OCI-LY3 (cell line): ENCODE data around the gene IRX6.

Experiments
- CTCF ChIP-seq: fragments of 200-600, 300-600 bp; sonication (generic); IDR thresholded peaks from 2 replicates; pipeline ENCODE4 v1.5.1; 2014; ENCODE audit warnings: antibody characterized with exemption, low read length, low read depth
- EZH2phosphoT487 ChIP-seq: fragments of 200-600 bp; shearing (Covaris generic); IDR thresholded peaks from 2 replicates; pipeline ENCODE4 v1.6.1; 2018; ENCODE audit warnings: antibody characterized with exemption, mixed run types, low read depth

- no peak for TF ChIP-seq CTCF
- TF ChIP-seq EZH2phosphoT487, result no peak
Observed at GRCh38 chr16:55359946-55360345, 35.9 kb downstream of the IRX6 start.
